ENCODE measurements around the gene COLEC12. TPM values are rescaled to one million over a fixed set of nuclear protein-coding genes. Genes with fewer than 3 reads are reported as not detected.

COLEC12 gene
- total RNA-seq, 2 experiments from 2014 or later = not detected

- Histone ChIP-seq H3K4me1 (ENCODE audit: insufficient read depth, low read length) (no peaks in the 10 kb centered on the region), H3K27ac (ENCODE audit: low read depth in 1 of 2, low read length in 2 of 2) (no peak overlapping the region), H3K4me3 (ENCODE audit: low read length) (no peak overlapping the region), H3K36me3 (ENCODE audit: insufficient read depth, low read length) (no peaks in the 10 kb centered on the region), H3K9me3 (ENCODE audit: control insufficient read depth in 1 of 2, insufficient read depth in 1 of 2, low read length in 2 of 2) (no peaks in the 10 kb centered on the region), H3K27me3 (ENCODE audit: control insufficient read depth in 1 of 2, insufficient read depth in 2 of 2, low read length in 2 of 2) (peaks cover 0 to 10% of the 10 kb centered on the region in 2 experiments)
- TF ChIP-seq, protein P1, sequence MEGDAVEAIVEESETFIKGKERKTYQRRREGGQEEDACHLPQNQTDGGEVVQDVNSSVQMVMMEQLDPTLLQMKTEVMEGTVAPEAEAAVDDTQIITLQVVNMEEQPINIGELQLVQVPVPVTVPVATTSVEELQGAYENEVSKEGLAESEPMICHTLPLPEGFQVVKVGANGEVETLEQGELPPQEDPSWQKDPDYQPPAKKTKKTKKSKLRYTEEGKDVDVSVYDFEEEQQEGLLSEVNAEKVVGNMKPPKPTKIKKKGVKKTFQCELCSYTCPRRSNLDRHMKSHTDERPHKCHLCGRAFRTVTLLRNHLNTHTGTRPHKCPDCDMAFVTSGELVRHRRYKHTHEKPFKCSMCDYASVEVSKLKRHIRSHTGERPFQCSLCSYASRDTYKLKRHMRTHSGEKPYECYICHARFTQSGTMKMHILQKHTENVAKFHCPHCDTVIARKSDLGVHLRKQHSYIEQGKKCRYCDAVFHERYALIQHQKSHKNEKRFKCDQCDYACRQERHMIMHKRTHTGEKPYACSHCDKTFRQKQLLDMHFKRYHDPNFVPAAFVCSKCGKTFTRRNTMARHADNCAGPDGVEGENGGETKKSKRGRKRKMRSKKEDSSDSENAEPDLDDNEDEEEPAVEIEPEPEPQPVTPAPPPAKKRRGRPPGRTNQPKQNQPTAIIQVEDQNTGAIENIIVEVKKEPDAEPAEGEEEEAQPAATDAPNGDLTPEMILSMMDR (IDR thresholded peaks at IDR 0.05) = no peak
- ChIA-PET CTCF (no interaction called here), POLR2A (no interaction called here)
- H3K27ac Mint-ChIP-seq = no peak overlapping the region
- intact Hi-C loops (cut with DNase I, micrococcal nuclease) = no loop called here
- no peaks in the 10 kb centered on the region for H3K9me3 Mint-ChIP-seq
- DNase-seq (no peak), ATAC-seq (ENCODE audit: poor library complexity) (no peak)
- no peaks in the 10 kb centered on the region for H3K4me1 Mint-ChIP-seq (ENCODE audit: low read depth)
- H3K4me3 Mint-ChIP-seq = no peak overlapping the region
- peaks cover 17% of the 10 kb centered on the region for H3K27me3 Mint-ChIP-seq
- no peaks in the 10 kb centered on the region for H3K36me3 Mint-ChIP-seq (ENCODE audit: low read depth)
Observed at GRCh38 chr18:445055-445454, 55.4 kb downstream of the COLEC12 start.

GRCh38 chr18:438571-438970, 61.9 kb downstream of the COLEC12 start:
- no peaks in the 10 kb centered on the region for H3K9me3 ChIP-seq (ENCODE audit: control insufficient read depth in 1 of 2, insufficient read depth in 1 of 2, low read length in 2 of 2)

GRCh38 chr18:435940-436339, 64.6 kb downstream of the COLEC12 start:
- no peak overlapping the region for H3K4me3 Mint-ChIP-seq
- no peaks in the 10 kb centered on the region for H3K4me1 ChIP-seq (ENCODE audit: insufficient read depth, low read length)
- H3K36me3 ChIP-seq (ENCODE audit: insufficient read depth, low read length) = no peaks in the 10 kb centered on the region
- no peaks in the 10 kb centered on the region for H3K9me3 ChIP-seq (ENCODE audit: control insufficient read depth in 1 of 2, insufficient read depth in 1 of 2, low read length in 2 of 2)
- no peak overlapping the region for H3K4me3 ChIP-seq (ENCODE audit: low read length)
- H3K27me3 ChIP-seq (ENCODE audit: control insufficient read depth in 1 of 2, insufficient read depth in 2 of 2, low read length in 2 of 2) = peaks cover 0 to 3% of the 10 kb centered on the region in 2 experiments
- H3K27me3 Mint-ChIP-seq = peaks cover 15% of the 10 kb centered on the region
- ChIA-PET POLR2A (no interaction called here), CTCF (no interaction called here)
- no peak for DNase-seq
- TF ChIP-seq, protein P1 (IDR thresholded peaks at IDR 0.05) = no peak
- ATAC-seq (ENCODE audit: poor library complexity) = no peak
- H3K36me3 Mint-ChIP-seq (ENCODE audit: low read depth) = no peaks in the 10 kb centered on the region
- no peaks in the 10 kb centered on the region for H3K9me3 Mint-ChIP-seq
- H3K27ac Mint-ChIP-seq = no peak overlapping the region
- intact Hi-C loops (cut with DNase I, micrococcal nuclease) = no loop called here
- no peaks in the 10 kb centered on the region for H3K4me1 Mint-ChIP-seq (ENCODE audit: low read depth)
- H3K27ac ChIP-seq (ENCODE audit: low read depth in 1 of 2, low read length in 2 of 2) = no peak overlapping the region

More at GRCh38 chr18:438571-438970, 61.9 kb downstream of the COLEC12 start:
- DNase-seq = no peak
- ChIA-PET POLR2A (no interaction called here), CTCF (no interaction called here)
- no peaks in the 10 kb centered on the region for H3K4me1 Mint-ChIP-seq (ENCODE audit: low read depth)
- no peaks in the 10 kb centered on the region for H3K36me3 ChIP-seq (ENCODE audit: insufficient read depth, low read length)
- H3K27me3 Mint-ChIP-seq = peaks cover 9% of the 10 kb centered on the region
- TF ChIP-seq, protein P1 (IDR thresholded peaks at IDR 0.05) = no peak
- H3K4me1 ChIP-seq (ENCODE audit: insufficient read depth, low read length) = no peaks in the 10 kb centered on the region
- no peaks in the 10 kb centered on the region for H3K9me3 Mint-ChIP-seq
- ATAC-seq (ENCODE audit: poor library complexity) = no peak
- H3K27ac Mint-ChIP-seq = no peak overlapping the region
- intact Hi-C loops (cut with DNase I, micrococcal nuclease) = no loop called here
- peaks cover 0 to 3% of the 10 kb centered on the region in 2 experiments for H3K27me3 ChIP-seq (ENCODE audit: control insufficient read depth in 1 of 2, insufficient read depth in 2 of 2, low read length in 2 of 2)
- no peak overlapping the region for H3K4me3 ChIP-seq (ENCODE audit: low read length)
- H3K27ac ChIP-seq (ENCODE audit: low read depth in 1 of 2, low read length in 2 of 2) = no peak overlapping the region
- no peaks in the 10 kb centered on the region for H3K36me3 Mint-ChIP-seq (ENCODE audit: low read depth)
- no peak overlapping the region for H3K4me3 Mint-ChIP-seq

Data from CD4-positive, alpha-beta T cell (primary cell).